Esophagus muscularis mucosa (tissue), 4 donors: ENCODE measurements around the gene FAM149B1.

Experiments used
- CTCF ChIP-seq, 3 experiments: fragments of 200-600 bp in 2 of 3; fragments of 450-650 bp in 1 of 3; sonication (generic) in 2 of 3; IDR thresholded peaks; one replicate each; pipeline ENCODE4 v1.5.1; 2017 to 2019; ENCODE audit warnings: antibody characterized with exemption in 3 of 3, mild to moderate bottlenecking in 2 of 3, moderate library complexity in 1 of 3
- EP300 ChIP-seq: sonication (generic); formaldehyde crosslinking; IDR thresholded peaks from one replicate; pipeline ENCODE4 v1.6.1; 2017; ENCODE audit warnings: antibody characterized with exemption
- POLR2A ChIP-seq: fragments of 450-650 bp; IDR thresholded peaks from one replicate; pipeline ENCODE4 v1.6.1; 2017; ENCODE audit warnings: antibody characterized with exemption, moderate library complexity, mild to moderate bottlenecking, low read depth
- POLR2AphosphoS5 ChIP-seq, 2 donors: sonication (generic); formaldehyde crosslinking; IDR thresholded peaks; one replicate each; pipeline ENCODE4 v1.6.1; 2017; ENCODE audit warnings: antibody characterized with exemption in 2 of 2

GRCh38 chr10:73134727-73135126 lies 33.2 kb upstream of the FAM149B1 start:
- TF ChIP-seq CTCF (IDR thresholded peaks at IDR 0.05) = no peak
- TF ChIP-seq POLR2A = no peak
- TF ChIP-seq EP300 = no peak
- TF ChIP-seq POLR2AphosphoS5 (IDR thresholded peaks at IDR 0.05) = no peak
